A549 (cell line): ENCODE results near the gene NEK2. TPM values are rescaled to one million over a fixed set of nuclear protein-coding genes. Genes with fewer than 3 reads are reported as not detected.
"Not testable (repeated sequence)": the region's sequence is repeated elsewhere in the genome, so short reads cannot be mapped to it uniquely, and the experiment has no call there.

Experiments used
- ATAC-seq, 2 experiments: fragments of 200-7000 bp in 1 of 2; fragments of >200 bp in 1 of 2; cut with Nextera tagmentation in 1 of 2; cut with Tn5 transposase in 1 of 2; 3 replicates each; pipeline versions ENCODE4 v1.8.0 to v1.9.1; 2018 to 2020; ENCODE audit warnings: mild to moderate bottlenecking in 1 of 2, moderate library complexity in 1 of 2
- CTCF ChIA-PET: fragments of 300-600 bp; sonication (Branson Sonifier 250); formaldehyde crosslinking; extraction: SDS; loops from one replicate; lab custom pipeline; 2021; ENCODE audit warnings: antibody characterized with exemption, inconsistent platforms; lab: Yijun Ruan, JAX
- POLR2A ChIA-PET: fragments of 350-600 bp; formaldehyde crosslinking; extraction: SDS; loops from one replicate; lab custom pipeline; 2021; ENCODE audit warnings: antibody characterized with exemption, inconsistent platforms; lab: Yijun Ruan, JAX
- DNase-seq, 2 experiments: peaks; one replicate each; pipeline versions ENCODE4 v3.0.0 to v3.0.0-alpha.2; 2011 to 2016; ENCODE audit warnings: low read depth in 1 of 2, low spot score in 1 of 2
- FAIRE-seq: peaks from 2 replicates; lab custom pipeline; 2011; peaks lifted over from hg19 to GRCh38; lab: Jason Lieb, UNC
- H3K27ac ChIP-seq, 2 experiments: fragments of >200 bp; sonication (Bioruptor Twin); formaldehyde crosslinking; 3 replicates each; pipeline ENCODE4 v1.5.1; 2016 to 2017
- H3K4me1 ChIP-seq: fragments of >200 bp; sonication (Bioruptor Twin); formaldehyde crosslinking; 3 replicates; pipeline ENCODE4 v1.6.1; 2016
- H3K4me2 ChIP-seq: fragments of >200 bp; sonication (Bioruptor Twin); formaldehyde crosslinking; 3 replicates; pipeline ENCODE4 v1.6.1; 2016
- H3K4me3 ChIP-seq: fragments of >200 bp; sonication (Bioruptor Twin); formaldehyde crosslinking; 3 replicates; pipeline ENCODE4 v1.5.1; 2016
- H3K9me3 ChIP-seq: fragments of >200 bp; sonication (Bioruptor Twin); formaldehyde crosslinking; 3 replicates; pipeline ENCODE4 v1.6.1; 2016
- BHLHE40 ChIP-seq: IDR thresholded peaks from 2 replicates; pipeline ENCODE4 v1.6.1; 2012; ENCODE audit warnings: low read depth, low read length, inconsistent platforms
- CEBPB ChIP-seq, 2 experiments: fragments of >200 bp in 1 of 2; sonication (Bioruptor Twin) in 1 of 2; formaldehyde crosslinking in 1 of 2; IDR thresholded peaks; 2 replicates each; pipeline ENCODE4 v1.6.1; 2012 to 2016
- CHD2 ChIP-seq: fragments of 150-350 bp; IDR thresholded peaks from 2 replicates; pipeline ENCODE4 v1.6.1; 2014; ENCODE audit warnings: low read length; ENCODE audit not compliant: partially characterized antibody
- CTCF ChIP-seq: fragments of >200 bp; sonication (Bioruptor Twin); formaldehyde crosslinking; IDR thresholded peaks from 3 replicates; pipeline ENCODE4 v1.5.1; 2016
- E2F6 ChIP-seq: IDR thresholded peaks from 2 replicates; pipeline ENCODE4 v1.6.1; 2012; ENCODE audit warnings: low read depth, borderline replicate concordance
- FOSB ChIP-seq: fragments of 250-450 bp; sonication (Bioruptor Pico); IDR thresholded peaks from 2 replicates; pipeline ENCODE4 v1.5.0; 2020; ENCODE audit warnings: mild to moderate bottlenecking, moderate library complexity
- FOXS1 ChIP-seq: fragments of 250-450 bp; sonication (Bioruptor Pico); IDR thresholded peaks from 2 replicates; pipeline ENCODE4 v1.5.0; 2020; ENCODE audit warnings: mild to moderate bottlenecking, moderate library complexity
- GATA3 ChIP-seq: IDR thresholded peaks from 2 replicates; pipeline ENCODE4 v1.6.1; 2012; ENCODE audit warnings: borderline replicate concordance
- HOXA7 ChIP-seq: fragments of 250-450 bp; sonication (Bioruptor Pico); IDR thresholded peaks from 2 replicates; pipeline ENCODE4 v1.5.0; 2020; ENCODE audit warnings: mild to moderate bottlenecking, moderate library complexity
- KDM5A ChIP-seq: fragments of 200-600 bp; sonication (generic); IDR thresholded peaks from 2 replicates; pipeline ENCODE4 v1.6.1; 2016; ENCODE audit warnings: antibody characterized with exemption, mild to moderate bottlenecking
- MAX ChIP-seq: IDR thresholded peaks from 2 replicates; pipeline ENCODE4 v1.6.1; 2012
- MAZ ChIP-seq: fragments of 150-350 bp; IDR thresholded peaks from 2 replicates; pipeline ENCODE4 v1.6.1; 2014; ENCODE audit warnings: antibody characterized with exemption, low read depth, low read length, borderline replicate concordance
- NPAS2 ChIP-seq: fragments of 250-450 bp; sonication (Bioruptor Pico); IDR thresholded peaks from 2 replicates; pipeline ENCODE4 v1.8.0; 2022; ENCODE audit warnings: mild to moderate bottlenecking, moderate library complexity, borderline replicate concordance
- PHF8 ChIP-seq: fragments of 200-600 bp; sonication (generic); IDR thresholded peaks from 2 replicates; pipeline ENCODE4 v1.6.1; 2016; ENCODE audit warnings: low read depth, mild to moderate bottlenecking, antibody characterized with exemption, moderate library complexity, borderline replicate concordance
- POLR2A ChIP-seq: IDR thresholded peaks from 2 replicates; pipeline ENCODE4 v1.6.1; 2012; ENCODE audit warnings: mild to moderate bottlenecking, low read length
- RAD21 ChIP-seq, 2 experiments: fragments of >200 bp in 1 of 2; sonication (Bioruptor Twin) in 1 of 2; formaldehyde crosslinking in 1 of 2; IDR thresholded peaks in 1 of 2; conservative IDR thresholded peaks in 1 of 2; 2 replicates in 1 of 2; 3 replicates in 1 of 2; pipeline ENCODE4 v1.6.1; 2012 to 2018; ENCODE audit warnings: inconsistent platforms in 1 of 2
- RARB ChIP-seq: fragments of 250-450 bp; sonication (Bioruptor Pico); IDR thresholded peaks from 2 replicates; pipeline ENCODE4 v1.8.0; 2021; ENCODE audit warnings: mild to moderate bottlenecking, moderate library complexity
- RNF2 ChIP-seq: fragments of 200-600 bp; sonication (generic); IDR thresholded peaks from 2 replicates; pipeline ENCODE4 v1.6.1; 2016; ENCODE audit warnings: low read depth, mild to moderate bottlenecking, antibody characterized with exemption, moderate library complexity, borderline replicate concordance
- TFCP2L1 ChIP-seq: fragments of 250-450 bp; sonication (Bioruptor Pico); IDR thresholded peaks from 2 replicates; pipeline ENCODE4 v1.5.0; 2021; ENCODE audit warnings: mild to moderate bottlenecking
- ZC3H11A ChIP-seq: fragments of 450-650 bp; IDR thresholded peaks from 2 replicates; pipeline ENCODE4 v1.6.1; 2014; ENCODE audit warnings: antibody characterized with exemption, mild to moderate bottlenecking
- ZNF302 ChIP-seq: fragments of 250-450 bp; sonication (Bioruptor Pico); IDR thresholded peaks from 2 replicates; pipeline ENCODE4 v1.9.0; 2021; ENCODE audit warnings: inconsistent platforms, mild to moderate bottlenecking, moderate library complexity
- whole genome bisulfite sequencing: methylation state at CpG from one replicate; pipeline ENCODE4 v1.1.6; 2017; ENCODE audit errors: missing lambda C conversion rate; 5-methylcytosine and 5-hydroxymethylcytosine counted together
- polyA plus RNA-seq, 4 experiments: library from polyadenylated mRNA; depleted of rRNA in 3 of 4; stranded (reverse); fragments of >200 nt; fragmentation: RNase III in 1 of 4; extraction: RNeasy Plus Mini Kit Qiagen cat#74134 plus additional on column Dnase treatment in 1 of 4; gene quantifications; 2 replicates in 3 of 4; 3 replicates in 1 of 4; pipeline ENCODE4 v1.2.3, GENCODE V29; 2011 to 2017

NEK2 gene
- polyA plus RNA-seq, 2 of the 4 experiments (the other 2 are of a cell fraction): 42.0 to 65.3 TPM

- TF ChIP-seq KDM5A (no peak), MAZ (no peak), E2F6 (no peak)
Measured at GRCh38 chr1:211627259-211627658, 48.2 kb downstream of the NEK2 start (continued).

- FAIRE-seq, H3K4me2 ChIP-seq, H3K9me3 ChIP-seq, ATAC-seq, H3K4me1 ChIP-seq, POLR2A ChIA-PET, H3K27ac ChIP-seq, DNase-seq, CTCF ChIA-PET, H3K4me3 ChIP-seq: not testable (repeated sequence)
- 84% methylated on average over 7 of the region's 7 CpGs for WGBS
Measured at GRCh38 chr1:211625866-211626265, 49.6 kb downstream of the NEK2 start.

GRCh38 chr1:211625040-211625439 is 50.4 kb downstream of the NEK2 start:
- peak in 1 of 2 experiments; percentile 63 for DNase-seq
- no peak overlapping the region for H3K4me3 ChIP-seq
- no peak overlapping the region for H3K4me2 ChIP-seq
- no peaks in the 10 kb centered on the region for H3K4me1 ChIP-seq
- CTCF ChIA-PET: interaction anchor here (1.1 kb wide), 3 partner anchors 22 to 85 kb away, joined by 3 to 4 read pairs (median 3); no protein-coding TSS in a partner anchor
- WGBS: 65% methylated on average over 2 of the region's 2 CpGs
- H3K27ac ChIP-seq: no peak overlapping the region
- TF ChIP-seq CTCF (peak; percentile 28; the same call in 1 of the 3 replicates), FOXS1 (CRISPR knock-in tag) (no peak), RAD21 (conservative IDR thresholded peaks at IDR 0.05 in 1 of 2, IDR thresholded peaks at IDR 0.05 in 1 of 2) (peak; percentile 42 to 61; a peak in 4 of 5 replicates)
- TF ChIP-seq, all 56 proteins: peak for 2
- FAIRE-seq (no peak), ATAC-seq (peak; percentile 79 to 89)
- POLR2A ChIA-PET: interaction anchor here (0.6 to 1.1 kb wide), 2 partner anchors 46 to 110 kb away, joined by 3 to 5 read pairs; partner anchors contain the start of gene SLC30A1
- H3K9me3 ChIP-seq: no peaks in the 10 kb centered on the region

GRCh38 chr1:211623515-211623914 is 51.9 kb downstream of the NEK2 start:
- no peak for FAIRE-seq

GRCh38 chr1:211621447-211622198 is 53.8 kb downstream of the NEK2 start:
- CTCF ChIA-PET: interaction anchor here (0.6 to 6.2 kb wide), 2 partner anchors 11 to 381 kb away, joined by 3 to 28 read pairs; no protein-coding TSS in a partner anchor

More at GRCh38 chr1:211623515-211623914, 51.9 kb downstream of the NEK2 start:
- Histone ChIP-seq H3K9me3 (no peaks in the 10 kb centered on the region), H3K4me2 (no peak overlapping the region), H3K4me1 (no peaks in the 10 kb centered on the region), H3K4me3 (no peak overlapping the region), H3K27ac (no peak overlapping the region)
- ChIA-PET POLR2A (no interaction called here), CTCF (interaction anchor here (1.1 to 1.3 kb wide), 2 partner anchors 15 to 29 kb away, joined by 3 read pairs; no protein-coding TSS in a partner anchor)
- DNase-seq (no peak), ATAC-seq (no peak)
- TF ChIP-seq POLR2A (no peak), CEBPB (IDR thresholded peaks at IDR 0.05) (no peak), MAX (no peak), TFCP2L1 (CRISPR knock-in tag) (no peak), ZC3H11A (no peak), KDM5A (no peak), HOXA7 (CRISPR knock-in tag) (no peak), GATA3 (no peak), CHD2 (no peak)
- WGBS: 85% methylated on average over 3 of the region's 3 CpGs

More at GRCh38 chr1:211621447-211622198, 53.8 kb downstream of the NEK2 start:
- no peak overlapping the region for H3K4me3 ChIP-seq
- DNase-seq (no peak), FAIRE-seq (no peak)
- no peak for TF ChIP-seq ZNF302 (CRISPR knock-in tag)
- TF ChIP-seq FOSB (CRISPR knock-in tag): no peak
- no peak for TF ChIP-seq PHF8
- TF ChIP-seq NPAS2: no peak
- no peak for TF ChIP-seq RNF2
- no peak for TF ChIP-seq RARB (CRISPR knock-in tag)
- no peak for TF ChIP-seq BHLHE40
- TF ChIP-seq CEBPB (IDR thresholded peaks at IDR 0.05): no peak
- TF ChIP-seq, all 56 proteins: peak for 0
- 74% methylated on average over 9 of the region's 9 CpGs for WGBS
- peak overlapping the region in 1 of 2 experiments; percentile 15; a peak in 2 of 6 replicates for H3K27ac ChIP-seq
- no peaks in the 10 kb centered on the region for H3K4me1 ChIP-seq
- H3K9me3 ChIP-seq: no peaks in the 10 kb centered on the region
- POLR2A ChIA-PET: no interaction called here
- H3K4me2 ChIP-seq: no peak overlapping the region
- no peak; a peak in 1 of 6 replicates for ATAC-seq
